Fibroblast of lung (primary cell): ENCODE results near the gene AMIGO1. TPM values are rescaled to one million over a fixed set of nuclear protein-coding genes. Genes with fewer than 3 reads are reported as not detected.

ENCODE experiments used
- DNase-seq, 2 donors: peaks; one replicate each; pipeline versions ENCODE4 v3.0.0 to v3.0.0-alpha.2; 2010; ENCODE audit warnings: low read depth in 2 of 2
- H2AFZ ChIP-seq: 2 replicates; pipeline ENCODE4 v1.5.1; 2012; ENCODE audit warnings: low read length, control low read depth, inconsistent platforms
- H3K27ac ChIP-seq: 2 replicates; pipeline ENCODE4 v1.5.1; 2011; ENCODE audit warnings: low read length, control low read depth; ENCODE audit not compliant: insufficient read depth
- H3K27me3 ChIP-seq: 2 replicates; pipeline ENCODE4 v1.5.1; 2011; ENCODE audit warnings: mild to moderate bottlenecking, low read length; ENCODE audit not compliant: control insufficient read depth, insufficient read depth
- H3K36me3 ChIP-seq: 2 replicates; pipeline ENCODE4 v1.5.1; 2011; ENCODE audit warnings: low read length; ENCODE audit not compliant: control insufficient read depth, insufficient read depth
- H3K4me1 ChIP-seq: 2 replicates; pipeline ENCODE4 v1.5.1; 2011; ENCODE audit warnings: low read length; ENCODE audit not compliant: control insufficient read depth, insufficient read depth; ENCODE audit errors: extremely low read depth
- H3K4me2 ChIP-seq: 2 replicates; pipeline ENCODE4 v1.5.1; 2011; ENCODE audit warnings: low read length, control low read depth; ENCODE audit not compliant: insufficient read depth; ENCODE audit errors: extremely low read depth
- H3K4me3 ChIP-seq, 4 experiments: fragments of 200-600 bp in 1 of 4; sonication (generic) in 1 of 4; replicated peaks in 1 of 4; 2 replicates each; pipeline ENCODE4 v1.5.1; 2011 to 2016; ENCODE audit warnings: low read length in 4 of 4, low read depth in 3 of 4, mild to moderate bottlenecking in 3 of 4, control low read depth in 2 of 4, inconsistent platforms in 1 of 4, mixed read lengths in 1 of 4; ENCODE audit not compliant: insufficient read depth in 1 of 4; ENCODE audit errors: control extremely low read depth in 1 of 4
- H3K79me2 ChIP-seq: 2 replicates; pipeline ENCODE4 v1.5.1; 2012; ENCODE audit warnings: mild to moderate bottlenecking, low read length, inconsistent platforms; ENCODE audit not compliant: control insufficient read depth, insufficient read depth
- H3K9ac ChIP-seq: 2 replicates; pipeline ENCODE4 v1.5.1; 2011; ENCODE audit warnings: mild to moderate bottlenecking, low read length, control low read depth; ENCODE audit not compliant: insufficient read depth
- H3K9me3 ChIP-seq: 2 replicates; pipeline ENCODE4 v1.5.1; 2012; ENCODE audit warnings: low read depth, low read length; ENCODE audit not compliant: control insufficient read depth, insufficient read depth
- H4K20me1 ChIP-seq: 2 replicates; pipeline ENCODE4 v1.5.1; 2011; ENCODE audit warnings: low read length; ENCODE audit not compliant: control insufficient read depth, insufficient read depth; ENCODE audit errors: extremely low read depth
- EZH2 ChIP-seq: IDR thresholded peaks from 2 replicates; pipeline ENCODE4 v1.5.1; 2012; ENCODE audit warnings: low read length, control low read depth, mild to moderate bottlenecking; ENCODE audit errors: missing control alignments
- polyA plus RNA-seq, 2 donors: library from polyadenylated mRNA; depleted of rRNA in 1 of 2; stranded (reverse) in 1 of 2; unstranded in 1 of 2; fragments of >200 nt; gene quantifications; 2 replicates each; pipeline ENCODE4 v1.2.1, GENCODE V29; 2011 to 2012; ENCODE audit warnings: missing spikeins in 1 of 2
- total RNA-seq: library from RNA; depleted of rRNA; stranded (reverse); fragments of >200 nt; gene quantifications from 2 replicates; pipeline ENCODE4 v1.2.1, GENCODE V29; 2014
- TF ChIP-seq, protein P1 (sequence below), 2 donors: IDR thresholded peaks in 1 of 2; conservative IDR thresholded peaks in 1 of 2; 1 replicate in 1 of 2; 2 replicates in 1 of 2; pipeline ENCODE4 v1.5.1; 2011 to 2012; ENCODE audit warnings: low read length in 2 of 2, control low read depth in 1 of 2, inconsistent platforms in 1 of 2, low read depth in 1 of 2, mild to moderate bottlenecking in 1 of 2

Gene AMIGO1
- total and polyA plus RNA-seq, 2 donors (not counting 1 experiment from before 2014, with no cell fraction given) = 0.57 to 2.5 TPM

DNA sequence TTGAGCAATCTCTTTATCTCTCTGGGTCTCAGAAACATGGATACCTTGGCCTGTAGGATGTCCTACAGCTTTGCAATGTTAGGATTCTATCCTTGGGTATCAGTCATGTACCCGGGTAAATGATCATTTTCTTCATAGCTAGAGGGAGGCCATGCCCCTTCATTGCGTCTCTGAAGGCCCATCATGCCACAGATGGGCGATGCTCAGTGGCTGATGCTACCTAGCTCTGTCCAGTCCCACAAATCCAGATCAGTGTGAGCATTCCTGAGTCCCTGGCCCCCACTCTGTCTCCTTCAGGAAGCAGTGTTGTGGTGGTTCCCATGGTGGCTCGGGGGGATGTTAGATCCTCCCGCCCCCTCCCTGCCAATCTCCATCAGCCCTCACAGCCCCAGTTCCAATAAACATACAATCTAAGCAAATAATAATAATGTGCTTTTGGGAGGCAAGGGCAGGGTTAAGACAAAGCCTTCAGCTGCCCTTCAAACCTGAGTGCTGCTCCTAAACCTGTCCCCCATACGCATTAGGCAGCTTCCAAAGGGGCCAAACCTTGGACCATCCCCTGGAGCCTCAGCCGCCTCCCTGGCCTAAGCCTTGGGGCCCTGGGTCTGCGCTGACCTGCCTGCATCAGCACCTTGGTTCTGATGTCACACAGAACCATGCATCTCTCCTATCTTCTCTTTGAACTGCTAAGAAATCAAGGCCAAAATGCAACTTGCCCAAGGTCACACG is 29.5 kb upstream of the AMIGO1 start:
- no peaks in the 10 kb centered on the region for H3K79me2 ChIP-seq
- no peak overlapping the region for H2AFZ ChIP-seq
- H3K9ac ChIP-seq = no peak overlapping the region
- H3K9me3 ChIP-seq = no peaks in the 10 kb centered on the region
- no peaks in the 10 kb centered on the region for H3K4me1 ChIP-seq
- H3K4me3 ChIP-seq = no peak overlapping the region
- peaks cover 32% of the 10 kb centered on the region for H3K27me3 ChIP-seq
- no peaks in the 10 kb centered on the region for H4K20me1 ChIP-seq
- TF ChIP-seq EZH2 = no peak
- TF ChIP-seq, protein P1, sequence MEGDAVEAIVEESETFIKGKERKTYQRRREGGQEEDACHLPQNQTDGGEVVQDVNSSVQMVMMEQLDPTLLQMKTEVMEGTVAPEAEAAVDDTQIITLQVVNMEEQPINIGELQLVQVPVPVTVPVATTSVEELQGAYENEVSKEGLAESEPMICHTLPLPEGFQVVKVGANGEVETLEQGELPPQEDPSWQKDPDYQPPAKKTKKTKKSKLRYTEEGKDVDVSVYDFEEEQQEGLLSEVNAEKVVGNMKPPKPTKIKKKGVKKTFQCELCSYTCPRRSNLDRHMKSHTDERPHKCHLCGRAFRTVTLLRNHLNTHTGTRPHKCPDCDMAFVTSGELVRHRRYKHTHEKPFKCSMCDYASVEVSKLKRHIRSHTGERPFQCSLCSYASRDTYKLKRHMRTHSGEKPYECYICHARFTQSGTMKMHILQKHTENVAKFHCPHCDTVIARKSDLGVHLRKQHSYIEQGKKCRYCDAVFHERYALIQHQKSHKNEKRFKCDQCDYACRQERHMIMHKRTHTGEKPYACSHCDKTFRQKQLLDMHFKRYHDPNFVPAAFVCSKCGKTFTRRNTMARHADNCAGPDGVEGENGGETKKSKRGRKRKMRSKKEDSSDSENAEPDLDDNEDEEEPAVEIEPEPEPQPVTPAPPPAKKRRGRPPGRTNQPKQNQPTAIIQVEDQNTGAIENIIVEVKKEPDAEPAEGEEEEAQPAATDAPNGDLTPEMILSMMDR (conservative IDR thresholded peaks at IDR 0.05 in 1 of 2, IDR thresholded peaks at IDR 0.05 in 1 of 2; ENCODE audit: low read depth in 1 of 2, low read length in 2 of 2) = no peak
- H3K36me3 ChIP-seq = no peaks in the 10 kb centered on the region
- DNase-seq = no peak
- no peak overlapping the region for H3K27ac ChIP-seq
- no peak overlapping the region for H3K4me2 ChIP-seq

DNA sequence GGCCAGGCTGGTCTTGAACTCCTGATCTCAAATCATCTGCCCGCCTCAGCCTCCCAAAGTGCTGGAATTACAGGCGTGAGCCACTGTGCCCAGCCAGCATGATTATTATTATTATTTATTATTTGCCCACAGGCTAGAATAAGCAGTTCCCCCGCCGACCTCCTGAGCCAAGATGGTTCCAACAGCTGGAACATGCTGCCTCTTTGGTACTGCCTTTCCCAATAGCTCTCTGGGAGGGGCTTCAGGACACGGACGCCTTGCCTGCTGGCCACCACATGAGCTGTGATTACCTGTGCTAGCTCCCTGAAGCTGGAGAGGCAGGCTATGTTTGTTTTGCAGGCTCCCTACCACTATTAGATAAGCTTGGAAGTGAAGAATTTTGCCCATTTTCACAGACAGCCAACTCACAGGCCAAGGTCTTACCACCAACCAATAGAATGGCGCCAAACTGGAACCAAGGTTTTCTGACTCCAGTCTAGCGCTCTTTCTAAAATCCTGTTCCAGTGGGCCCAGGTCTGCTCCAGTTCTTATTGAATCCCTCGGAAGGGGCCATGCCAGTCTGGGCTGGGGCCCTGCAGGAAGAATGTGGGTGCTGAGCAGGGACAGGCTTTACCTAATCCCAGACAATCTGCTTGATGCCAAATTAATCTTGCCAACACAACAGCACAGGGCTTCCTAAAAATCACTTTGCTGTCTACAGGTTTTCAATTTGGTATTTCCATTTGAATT is 28.1 kb upstream of the AMIGO1 start:
- H3K9me3 ChIP-seq = no peaks in the 10 kb centered on the region
- H2AFZ ChIP-seq = no peak overlapping the region
- no peak overlapping the region for H3K27ac ChIP-seq
- no peak overlapping the region for H3K9ac ChIP-seq
- H3K4me3 ChIP-seq = no peak overlapping the region
- no peaks in the 10 kb centered on the region for H3K36me3 ChIP-seq
- TF ChIP-seq, protein P1 (conservative IDR thresholded peaks at IDR 0.05 in 1 of 2, IDR thresholded peaks at IDR 0.05 in 1 of 2; ENCODE audit: low read depth in 1 of 2, low read length in 2 of 2) = no peak
- no peak for TF ChIP-seq EZH2
- H3K79me2 ChIP-seq = no peaks in the 10 kb centered on the region
- H3K27me3 ChIP-seq = peaks cover 32% of the 10 kb centered on the region
- H3K4me1 ChIP-seq = no peaks in the 10 kb centered on the region
- H4K20me1 ChIP-seq = no peaks in the 10 kb centered on the region
- no peak for DNase-seq
- no peak overlapping the region for H3K4me2 ChIP-seq

DNA sequence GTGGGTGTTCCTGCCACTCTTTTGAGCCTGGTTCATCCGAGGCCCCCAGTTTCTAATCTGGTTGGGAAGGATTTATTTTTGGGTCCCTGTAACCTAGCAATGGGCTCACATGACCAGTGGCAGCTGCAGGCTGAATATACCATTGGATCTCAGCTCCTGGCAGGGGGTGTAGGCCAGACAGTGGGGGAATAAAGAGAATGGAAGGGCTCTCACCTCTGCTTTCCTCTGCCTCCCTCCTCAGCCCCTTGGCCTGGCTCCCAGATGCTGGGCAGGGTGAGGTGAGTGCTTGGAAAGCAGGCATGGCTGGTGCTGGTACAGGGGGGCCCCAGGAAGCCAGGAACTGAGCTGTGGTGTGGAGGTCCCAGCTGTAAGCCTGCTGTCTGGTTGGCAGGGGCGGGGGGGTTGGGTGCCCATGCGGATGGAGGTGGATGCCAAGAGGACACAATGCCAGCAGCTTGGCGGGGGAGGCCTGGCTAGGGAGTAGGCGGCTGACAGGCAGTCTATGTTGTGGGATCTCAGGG is 26.5 kb upstream of the AMIGO1 start:
- Histone ChIP-seq H3K27ac (no peak overlapping the region), H3K79me2 (no peaks in the 10 kb centered on the region), H2AFZ (no peak overlapping the region), H3K4me1 (peaks cover 2% of the 10 kb centered on the region), H4K20me1 (no peaks in the 10 kb centered on the region), H3K9ac (no peak overlapping the region), H3K36me3 (no peaks in the 10 kb centered on the region), H3K9me3 (no peaks in the 10 kb centered on the region), H3K4me2 (no peak overlapping the region), H3K27me3 (peaks cover 27% of the 10 kb centered on the region), H3K4me3 (no peak overlapping the region)
- DNase-seq = no peak
- TF ChIP-seq, protein P1 (conservative IDR thresholded peaks at IDR 0.05 in 1 of 2, IDR thresholded peaks at IDR 0.05 in 1 of 2; ENCODE audit: low read depth in 1 of 2, low read length in 2 of 2) = no peak
- no peak for TF ChIP-seq EZH2
